ENCODE data around the gene SLC22A23.

Gene SLC22A23

GRCh38 chr6:3303795-3304411 lies 152.9 kb downstream of the SLC22A23 start:
- DNase-seq (ENCODE audit: low spot score): no peak

GRCh38 chr6:3301506-3301905 lies 155.3 kb downstream of the SLC22A23 start:
- DNase-seq (ENCODE audit: low spot score): no peak

GRCh38 chr6:3299221-3299620 lies 157.6 kb downstream of the SLC22A23 start:
- no peak for DNase-seq (ENCODE audit: low spot score)

GRCh38 chr6:3297909-3298308 lies 158.9 kb downstream of the SLC22A23 start:
- no peak for DNase-seq (ENCODE audit: low spot score)

- no peak for DNase-seq (ENCODE audit: low spot score)
These were observed 159.8 kb downstream of the SLC22A23 start for GRCh38 chr6:3297006-3297405.

- no peak for DNase-seq (ENCODE audit: low spot score)
These were observed 160.3 kb downstream of the SLC22A23 start for GRCh38 chr6:3296537-3296936.

- DNase-seq (ENCODE audit: low spot score): no peak
These were observed 160.8 kb downstream of the SLC22A23 start for GRCh38 chr6:3296078-3296477.

- no peak for DNase-seq (ENCODE audit: low spot score)
These were observed 161.7 kb downstream of the SLC22A23 start for GRCh38 chr6:3294921-3295871.

- DNase-seq (ENCODE audit: low spot score): no peak
These were observed 162.5 kb downstream of the SLC22A23 start for GRCh38 chr6:3294396-3294795.

- no peak for DNase-seq (ENCODE audit: low spot score)
These were observed 163.3 kb downstream of the SLC22A23 start for GRCh38 chr6:3293271-3294155.

- no peak for DNase-seq (ENCODE audit: low spot score)
These were observed 164.2 kb downstream of the SLC22A23 start for GRCh38 chr6:3292431-3293197.

GRCh38 chr6:3291987-3292386 lies 164.9 kb downstream of the SLC22A23 start:
- DNase-seq (ENCODE audit: low spot score): no peak

- no peak for DNase-seq (ENCODE audit: low spot score)
These were observed 165.5 kb downstream of the SLC22A23 start for GRCh38 chr6:3291346-3291745.

GRCh38 chr6:3290931-3291211 lies 166.0 kb downstream of the SLC22A23 start:
- DNase-seq (ENCODE audit: low spot score): no peak

- no peak for DNase-seq (ENCODE audit: low spot score)
These were observed 166.5 kb downstream of the SLC22A23 start for GRCh38 chr6:3290149-3290930.

GRCh38 chr6:3289664-3290055 lies 167.2 kb downstream of the SLC22A23 start:
- DNase-seq (ENCODE audit: low spot score): no peak

GRCh38 chr6:3288711-3289663 lies 167.9 kb downstream of the SLC22A23 start:
- no peak for DNase-seq (ENCODE audit: low spot score)

- no peak for DNase-seq (ENCODE audit: low spot score)
These were observed 168.7 kb downstream of the SLC22A23 start for GRCh38 chr6:3287976-3288707.

- DNase-seq (ENCODE audit: low spot score): no peak
These were observed 169.5 kb downstream of the SLC22A23 start for GRCh38 chr6:3287308-3287707.
